ENCODE data around the gene HORMAD2.
A peak's percentile ranks its signal among the peaks of the same experiment; 100 is the strongest.

The HORMAD2 gene

GRCh38 chr22:30216710-30217109 lies 136.4 kb downstream of the HORMAD2 start:
- no peak for TF ChIP-seq CTCF (conservative IDR thresholded peaks at IDR 0.05; ENCODE audit: low read length)
- DNase-seq (ENCODE audit: low read depth): no peak
- H3K4me3 ChIP-seq (ENCODE audit: low read length): no peak overlapping the region

- TF ChIP-seq CTCF (conservative IDR thresholded peaks at IDR 0.05; ENCODE audit: low read length): no peak
- no peak overlapping the region for H3K4me3 ChIP-seq (ENCODE audit: low read length)
- DNase-seq (ENCODE audit: low read depth): peak; percentile 53
Measured at GRCh38 chr22:30217698-30218560, 137.7 kb downstream of the HORMAD2 start.

- peak; percentile 23 for TF ChIP-seq CTCF (conservative IDR thresholded peaks at IDR 0.05; ENCODE audit: low read length)
- H3K4me3 ChIP-seq (ENCODE audit: low read length): no peak overlapping the region
- DNase-seq (ENCODE audit: low read depth): no peak
Measured at GRCh38 chr22:30219049-30219654, 138.9 kb downstream of the HORMAD2 start.

GRCh38 chr22:30219668-30220278 lies 139.5 kb downstream of the HORMAD2 start:
- H3K4me3 ChIP-seq (ENCODE audit: low read length): no peak overlapping the region
- no peak for TF ChIP-seq CTCF (conservative IDR thresholded peaks at IDR 0.05; ENCODE audit: low read length)
- no peak for DNase-seq (ENCODE audit: low read depth)

GRCh38 chr22:30220338-30221012 lies 140.2 kb downstream of the HORMAD2 start:
- TF ChIP-seq CTCF (conservative IDR thresholded peaks at IDR 0.05; ENCODE audit: low read length): no peak
- no peak for DNase-seq (ENCODE audit: low read depth)
- H3K4me3 ChIP-seq (ENCODE audit: low read length): no peak overlapping the region

- no peak for TF ChIP-seq CTCF (conservative IDR thresholded peaks at IDR 0.05; ENCODE audit: low read length)
- no peak overlapping the region for H3K4me3 ChIP-seq (ENCODE audit: low read length)
- DNase-seq (ENCODE audit: low read depth): no peak
Measured at GRCh38 chr22:30221121-30221992, 141.1 kb downstream of the HORMAD2 start.
